HG02973 (cell line): ENCODE data around the gene MAPK11.

Source experiments
- ATAC-seq: cut with Tn5 transposase; IDR thresholded peaks from one replicate; pipeline ENCODE4 v1.9.1; 2021; ENCODE audit warnings: moderate library complexity; ENCODE audit not compliant: unreplicated experiment

MAPK11 gene

GRCh38 chr22:50269970-50270665 is at the start of gene MAPK11:
Gene MAPK11, minus strand, starts transcription at chr22:50270380. Its CDS starts 88 bp downstream, at chr22:50270292.
- no peak for ATAC-seq

GRCh38 chr22:50319503-50319951 is 49.3 kb upstream of the MAPK11 start:
- no peak for ATAC-seq

GRCh38 chr22:50318698-50319411 is 48.7 kb upstream of the MAPK11 start:
- ATAC-seq = no peak

- ATAC-seq = no peak
Measured at GRCh38 chr22:50318356-50318697, 48.1 kb upstream of the MAPK11 start.

- no peak for ATAC-seq
Measured at GRCh38 chr22:50317674-50318073, 47.5 kb upstream of the MAPK11 start.

GRCh38 chr22:50317178-50317577 is 47.0 kb upstream of the MAPK11 start:
- ATAC-seq = no peak

- no peak for ATAC-seq
Measured at GRCh38 chr22:50316114-50317065, 46.2 kb upstream of the MAPK11 start.

GRCh38 chr22:50315289-50316113 is 45.3 kb upstream of the MAPK11 start:
- no peak for ATAC-seq

- ATAC-seq = peak; percentile 59
Measured at GRCh38 chr22:50314455-50315288, 44.5 kb upstream of the MAPK11 start.

GRCh38 chr22:50314081-50314454 is 43.9 kb upstream of the MAPK11 start:
- no peak for ATAC-seq

GRCh38 chr22:50313600-50313999 is 43.4 kb upstream of the MAPK11 start:
- no peak for ATAC-seq

- no peak for ATAC-seq
Measured at GRCh38 chr22:50313021-50313420, 42.8 kb upstream of the MAPK11 start.

GRCh38 chr22:50312371-50312770 is 42.2 kb upstream of the MAPK11 start:
- no peak for ATAC-seq

GRCh38 chr22:50311606-50312351 is 41.6 kb upstream of the MAPK11 start:
- ATAC-seq = no peak

GRCh38 chr22:50310949-50311444 is 40.8 kb upstream of the MAPK11 start:
- no peak for ATAC-seq

- ATAC-seq = no peak
Measured at GRCh38 chr22:50310031-50310722, 40.0 kb upstream of the MAPK11 start.

GRCh38 chr22:50309601-50309991 is 39.4 kb upstream of the MAPK11 start:
- ATAC-seq = no peak

GRCh38 chr22:50308986-50309600 is 38.9 kb upstream of the MAPK11 start:
- ATAC-seq = no peak
